GM12878 (cell line): Measurements from ENCODE around the gene C15orf62. TPM values are rescaled to one million over a fixed set of nuclear protein-coding genes. Genes with fewer than 3 reads are reported as not detected.

Experiments used
- ATAC-seq: fragments of 200-7000 bp; cut with Tn5 transposase; 3 replicates; pipeline ENCODE4 v1.9.1; 2020; ENCODE audit warnings: mild to moderate bottlenecking, moderate library complexity
- BruUV-seq: library from RNA; stranded (reverse); fragments of 400-500 nt; replicated peaks from 2 replicates; lab custom pipeline; 2021; lab: Mats Ljungman, UMichigan
- CTCF ChIA-PET: fragments of 300-600 bp; sonication (Branson Sonifier 250); formaldehyde crosslinking; extraction: SDS; loops from one replicate; lab custom pipeline; 2021; ENCODE audit warnings: inconsistent platforms; lab: Yijun Ruan, JAX
- POLR2A ChIA-PET: fragments of 350-600 bp; formaldehyde crosslinking; extraction: SDS; loops from one replicate; lab custom pipeline; 2021; ENCODE audit warnings: inconsistent platforms; lab: Charles Lee
- RAD21 ChIA-PET: fragments of 300-600 bp; sonication (Branson Sonifier 250); formaldehyde crosslinking; loops from one replicate; lab custom pipeline; 2023; ENCODE audit warnings: antibody characterized with exemption; ENCODE audit not compliant: unreplicated experiment; lab: Charles Lee
- SMC1A ChIA-PET: fragments of 300-600 bp; sonication (Branson Sonifier 250); formaldehyde crosslinking; loops from one replicate; lab custom pipeline; 2023; ENCODE audit not compliant: unreplicated experiment, uncharacterized antibody; lab: Charles Lee
- DNase-seq: peaks from one replicate; pipeline ENCODE4 v3.0.0-alpha.2; 2011; ENCODE audit warnings: low read depth, low spot score
- FAIRE-seq: peaks from 3 replicates; lab custom pipeline; 2011; peaks lifted over from hg19 to GRCh38; lab: Jason Lieb, UNC
- H2AFZ ChIP-seq: 2 replicates; pipeline ENCODE4 v1.6.0; 2011; ENCODE audit warnings: low read depth, low read length, control low read depth; ENCODE audit not compliant: control insufficient read depth
- H3K27ac ChIP-seq: 2 replicates; pipeline ENCODE4 v1.5.1; 2011; ENCODE audit warnings: control low read depth; ENCODE audit not compliant: control insufficient read depth, insufficient read depth
- H3K27me3 ChIP-seq, 2 experiments: replicated peaks in 1 of 2; 2 replicates each; pipeline versions ENCODE4 v1.6.0 to v1.6.1; 2011; ENCODE audit warnings: low read length in 1 of 2; ENCODE audit not compliant: control insufficient read depth in 2 of 2, insufficient read depth in 2 of 2
- H3K36me3 ChIP-seq, 2 experiments: 2 replicates each; pipeline ENCODE4 v1.5.1; 2011; ENCODE audit warnings: low read length in 1 of 2; ENCODE audit not compliant: control insufficient read depth in 2 of 2, insufficient read depth in 2 of 2
- H3K4me1 ChIP-seq: 2 replicates; pipeline ENCODE4 v1.6.1; 2011; ENCODE audit warnings: mild to moderate bottlenecking, low read length, moderate library complexity, mixed read lengths; ENCODE audit not compliant: control insufficient read depth, insufficient read depth
- H3K4me2 ChIP-seq: 2 replicates; pipeline ENCODE4 v1.6.0; 2011; ENCODE audit warnings: control low read depth; ENCODE audit not compliant: control insufficient read depth, insufficient read depth
- H3K4me3 ChIP-seq: fragments of 200-600 bp; sonication (generic); 2 replicates; pipeline ENCODE4 v1.5.1; 2016
- H3K79me2 ChIP-seq: 2 replicates; pipeline ENCODE4 v1.6.0; 2011; ENCODE audit warnings: low read length; ENCODE audit not compliant: control insufficient read depth, insufficient read depth
- H3K9ac ChIP-seq: 2 replicates; pipeline ENCODE4 v1.8.0; 2011; ENCODE audit warnings: low read length, control low read depth, mixed read lengths; ENCODE audit not compliant: control insufficient read depth, insufficient read depth
- H3K9me3 ChIP-seq: replicated peaks from 3 replicates; pipeline ENCODE4 v1.5.1; 2011; ENCODE audit warnings: mild to moderate bottlenecking, low read length; ENCODE audit not compliant: control insufficient read depth, insufficient read depth
- H4K20me1 ChIP-seq: 2 replicates; pipeline ENCODE4 v1.6.0; 2011; ENCODE audit not compliant: control insufficient read depth, insufficient read depth
- CREB1 ChIP-seq: IDR thresholded peaks from 2 replicates; pipeline ENCODE4 v1.6.1; 2012; ENCODE audit warnings: low read depth, mild to moderate bottlenecking, inconsistent platforms
- EED ChIP-seq: sonication (generic); IDR thresholded peaks from 2 replicates; pipeline ENCODE4 v1.6.1; 2016; ENCODE audit warnings: antibody characterized with exemption, low read depth
- JUND ChIP-seq: IDR thresholded peaks from 2 replicates; pipeline ENCODE4 v1.6.1; 2012; ENCODE audit warnings: low read depth, mild to moderate bottlenecking, low read length, improper control_type of control experiment, moderate library complexity
- KAT2A ChIP-seq: conservative IDR thresholded peaks from 2 replicates; pipeline ENCODE4 v1.6.1; 2011; ENCODE audit warnings: low read depth, low read length; ENCODE audit not compliant: control insufficient read depth
- KDM1A ChIP-seq: fragments of 200-600 bp; sonication (generic); IDR thresholded peaks from 2 replicates; pipeline ENCODE4 v1.6.1; 2016; ENCODE audit warnings: borderline replicate concordance
- NR2F1 ChIP-seq: fragments of 450-650 bp; conservative IDR thresholded peaks from 2 replicates; pipeline ENCODE4 v1.6.1; 2017; ENCODE audit warnings: mild to moderate bottlenecking
- PAX8 ChIP-seq: fragments of 450-650 bp; IDR thresholded peaks from 2 replicates; pipeline ENCODE4 v1.6.1; 2017; ENCODE audit warnings: mild to moderate bottlenecking, moderate library complexity
- POU2F2 ChIP-seq: IDR thresholded peaks from 3 replicates; pipeline ENCODE4 v1.6.1; 2011; ENCODE audit warnings: low read depth, mild to moderate bottlenecking, low read length, borderline replicate concordance
- RBBP5 ChIP-seq: fragments of 200-600 bp; sonication (generic); conservative IDR thresholded peaks from 2 replicates; pipeline ENCODE4 v1.6.1; 2016
- ZNF384 ChIP-seq: IDR thresholded peaks from 2 replicates; pipeline ENCODE4 v1.6.1; 2012; ENCODE audit warnings: low read depth, mild to moderate bottlenecking, low read length, improper control_type of control experiment, borderline replicate concordance
- WGBS: methylation state at CpG from one replicate; pipeline ENCODE4 v1.1.6; 2016; ENCODE audit warnings: low lambda C conversion rate; ENCODE audit not compliant: insufficient replicate concordance, insufficient coverage; ENCODE audit errors: missing lambda C conversion rate; 5-methylcytosine and 5-hydroxymethylcytosine counted together
- in situ Hi-C: fragments of 300-500 bp; cut with MboI; formaldehyde crosslinking; loops from 9 replicates; pipeline ENCODE4 v1.14.3; 2018; ENCODE audit warnings: mixed read lengths
- intact Hi-C: fragments of 100-400 bp; cut with micrococcal nuclease; formaldehyde crosslinking; loops from one replicate; pipeline ENCODE4 v1.14.2; 2022; ENCODE audit not compliant: unreplicated experiment
- polyA plus RNA-seq, 11 experiments: library from polyadenylated mRNA; depleted of rRNA in 4 of 11; unstranded in 6 of 11; stranded (reverse) in 5 of 11; fragments of >200 nt; fragmentation: Nextera tagmentation in 4 of 11; fragmentation: Illumina TruSeq in 1 of 11; extraction: Ambion mirVana in 4 of 11; extraction: Trizol in 1 of 11; gene quantifications; 1 replicate in 1 of 11; 2 replicates in 10 of 11; pipeline versions ENCODE4 v1.2.1 to v1.2.3, GENCODE V29; 2011 to 2016; ENCODE audit warnings: inconsistent platforms in 2 of 11, missing spikeins in 2 of 11, low read depth in 1 of 11
- total RNA-seq, 4 experiments: library from RNA; depleted of rRNA in 3 of 4; stranded (reverse); fragments of >200 nt in 3 of 4; fragmentation: Illumina TruSeq in 1 of 4; extraction: Trizol in 1 of 4; gene quantifications; 2 replicates each; pipeline versions ENCODE4 v1.2.1 to v1.2.3, GENCODE V29; 2013 to 2021
- TF ChIP-seq, protein P1 (sequence below): fragments of 450-650 bp; IDR thresholded peaks from 2 replicates; pipeline ENCODE4 v1.6.1; 2017; ENCODE audit warnings: mild to moderate bottlenecking, moderate library complexity
- TF ChIP-seq, protein P2 (sequence below): fragments of 450-650 bp; IDR thresholded peaks from 2 replicates; pipeline ENCODE4 v1.6.1; 2017; ENCODE audit warnings: low read depth, mild to moderate bottlenecking, moderate library complexity
- TF ChIP-seq, protein P3 (sequence below): fragments of 450-650 bp; IDR thresholded peaks from 2 replicates; pipeline ENCODE4 v1.6.1; 2017; ENCODE audit warnings: borderline replicate concordance
- TF ChIP-seq, protein P4 (sequence below): fragments of 450-650 bp; IDR thresholded peaks from 2 replicates; pipeline ENCODE4 v1.6.1; 2018; ENCODE audit warnings: mild to moderate bottlenecking, low read depth, moderate library complexity; ENCODE audit not compliant: partially characterized antibody

Gene C15orf62
- total and polyA plus RNA-seq, 10 of the 15 experiments (the other 5 are each of a cell fraction or from before 2014, with no cell fraction given) = 0.06 to 0.68 (median 0.40) TPM; not detected in 1

DNA sequence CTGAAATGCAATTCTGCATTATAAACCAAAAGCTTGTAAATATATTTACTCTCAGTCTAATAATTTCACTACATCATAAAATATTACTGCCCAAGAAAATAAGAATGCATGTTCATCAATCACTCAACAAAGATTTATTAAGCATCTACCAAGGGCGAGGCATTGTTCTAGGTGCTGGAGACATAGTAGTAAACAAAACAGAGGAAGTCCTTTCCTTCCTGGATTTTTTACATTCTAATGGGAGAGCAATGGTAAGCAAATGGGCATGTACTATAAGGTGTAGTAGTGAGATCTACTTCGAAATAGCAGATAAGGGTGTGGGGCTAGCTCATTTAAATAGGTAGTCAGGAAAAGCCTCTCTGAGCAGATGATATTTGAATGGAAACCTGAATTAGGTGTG, 26.3 kb downstream of the C15orf62 start:
- ATAC-seq (no peak), FAIRE-seq (no peak)
- in situ Hi-C loops = no loop called here
- POLR2A ChIA-PET = no interaction called here
- Histone ChIP-seq H4K20me1 (no peaks in the 10 kb centered on the region), H3K79me2 (no peaks in the 10 kb centered on the region; the same call in 1 of the 2 replicates), H3K9ac (no peak overlapping the region), H3K27ac (no peak overlapping the region), H3K4me3 (no peak overlapping the region), H3K27me3 (no peaks in the 10 kb centered on the region), H3K9me3 (no peaks in the 10 kb centered on the region), H2AFZ (no peak overlapping the region)
- RAD21 ChIA-PET = interaction anchor here (0.7 to 1.8 kb wide), 2 partner anchors 10 to 62 kb away, joined by 3 to 4 read pairs; no protein-coding TSS in a partner anchor
- intact Hi-C loops = no loop called here
- CTCF ChIA-PET = no interaction called here
- SMC1A ChIA-PET = interaction anchor here (1.3 kb wide), 1 partner anchor 8 kb away, joined by 4 read pairs; no protein-coding TSS in a partner anchor
- TF ChIP-seq JUND = no peak
- no peak for TF ChIP-seq KDM1A
- TF ChIP-seq, protein P1, sequence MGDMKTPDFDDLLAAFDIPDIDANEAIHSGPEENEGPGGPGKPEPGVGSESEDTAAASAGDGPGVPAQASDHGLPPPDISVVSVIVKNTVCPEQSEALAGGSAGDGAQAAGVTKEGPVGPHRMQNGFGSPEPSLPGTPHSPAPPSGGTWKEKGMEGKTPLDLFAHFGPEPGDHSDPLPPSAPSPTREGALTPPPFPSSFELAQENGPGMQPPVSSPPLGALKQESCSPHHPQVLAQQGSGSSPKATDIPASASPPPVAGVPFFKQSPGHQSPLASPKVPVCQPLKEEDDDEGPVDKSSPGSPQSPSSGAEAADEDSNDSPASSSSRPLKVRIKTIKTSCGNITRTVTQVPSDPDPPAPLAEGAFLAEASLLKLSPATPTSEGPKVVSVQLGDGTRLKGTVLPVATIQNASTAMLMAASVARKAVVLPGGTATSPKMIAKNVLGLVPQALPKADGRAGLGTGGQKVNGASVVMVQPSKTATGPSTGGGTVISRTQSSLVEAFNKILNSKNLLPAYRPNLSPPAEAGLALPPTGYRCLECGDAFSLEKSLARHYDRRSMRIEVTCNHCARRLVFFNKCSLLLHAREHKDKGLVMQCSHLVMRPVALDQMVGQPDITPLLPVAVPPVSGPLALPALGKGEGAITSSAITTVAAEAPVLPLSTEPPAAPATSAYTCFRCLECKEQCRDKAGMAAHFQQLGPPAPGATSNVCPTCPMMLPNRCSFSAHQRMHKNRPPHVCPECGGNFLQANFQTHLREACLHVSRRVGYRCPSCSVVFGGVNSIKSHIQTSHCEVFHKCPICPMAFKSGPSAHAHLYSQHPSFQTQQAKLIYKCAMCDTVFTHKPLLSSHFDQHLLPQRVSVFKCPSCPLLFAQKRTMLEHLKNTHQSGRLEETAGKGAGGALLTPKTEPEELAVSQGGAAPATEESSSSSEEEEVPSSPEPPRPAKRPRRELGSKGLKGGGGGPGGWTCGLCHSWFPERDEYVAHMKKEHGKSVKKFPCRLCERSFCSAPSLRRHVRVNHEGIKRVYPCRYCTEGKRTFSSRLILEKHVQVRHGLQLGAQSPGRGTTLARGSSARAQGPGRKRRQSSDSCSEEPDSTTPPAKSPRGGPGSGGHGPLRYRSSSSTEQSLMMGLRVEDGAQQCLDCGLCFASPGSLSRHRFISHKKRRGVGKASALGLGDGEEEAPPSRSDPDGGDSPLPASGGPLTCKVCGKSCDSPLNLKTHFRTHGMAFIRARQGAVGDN = no peak
- no peak for TF ChIP-seq PAX8
- TF ChIP-seq CREB1 = no peak
- no peak for TF ChIP-seq POU2F2
- no peak for TF ChIP-seq EED
- no peak for TF ChIP-seq ZNF384
- TF ChIP-seq RBBP5 = no peak
- TF ChIP-seq, protein P2, sequence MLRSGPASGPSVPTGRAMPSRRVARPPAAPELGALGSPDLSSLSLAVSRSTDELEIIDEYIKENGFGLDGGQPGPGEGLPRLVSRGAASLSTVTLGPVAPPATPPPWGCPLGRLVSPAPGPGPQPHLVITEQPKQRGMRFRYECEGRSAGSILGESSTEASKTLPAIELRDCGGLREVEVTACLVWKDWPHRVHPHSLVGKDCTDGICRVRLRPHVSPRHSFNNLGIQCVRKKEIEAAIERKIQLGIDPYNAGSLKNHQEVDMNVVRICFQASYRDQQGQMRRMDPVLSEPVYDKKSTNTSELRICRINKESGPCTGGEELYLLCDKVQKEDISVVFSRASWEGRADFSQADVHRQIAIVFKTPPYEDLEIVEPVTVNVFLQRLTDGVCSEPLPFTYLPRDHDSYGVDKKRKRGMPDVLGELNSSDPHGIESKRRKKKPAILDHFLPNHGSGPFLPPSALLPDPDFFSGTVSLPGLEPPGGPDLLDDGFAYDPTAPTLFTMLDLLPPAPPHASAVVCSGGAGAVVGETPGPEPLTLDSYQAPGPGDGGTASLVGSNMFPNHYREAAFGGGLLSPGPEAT = no peak
- TF ChIP-seq KAT2A = no peak
- TF ChIP-seq, protein P3, sequence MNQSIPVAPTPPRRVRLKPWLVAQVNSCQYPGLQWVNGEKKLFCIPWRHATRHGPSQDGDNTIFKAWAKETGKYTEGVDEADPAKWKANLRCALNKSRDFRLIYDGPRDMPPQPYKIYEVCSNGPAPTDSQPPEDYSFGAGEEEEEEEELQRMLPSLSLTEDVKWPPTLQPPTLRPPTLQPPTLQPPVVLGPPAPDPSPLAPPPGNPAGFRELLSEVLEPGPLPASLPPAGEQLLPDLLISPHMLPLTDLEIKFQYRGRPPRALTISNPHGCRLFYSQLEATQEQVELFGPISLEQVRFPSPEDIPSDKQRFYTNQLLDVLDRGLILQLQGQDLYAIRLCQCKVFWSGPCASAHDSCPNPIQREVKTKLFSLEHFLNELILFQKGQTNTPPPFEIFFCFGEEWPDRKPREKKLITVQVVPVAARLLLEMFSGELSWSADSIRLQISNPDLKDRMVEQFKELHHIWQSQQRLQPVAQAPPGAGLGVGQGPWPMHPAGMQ = no peak
- TF ChIP-seq, protein P4, sequence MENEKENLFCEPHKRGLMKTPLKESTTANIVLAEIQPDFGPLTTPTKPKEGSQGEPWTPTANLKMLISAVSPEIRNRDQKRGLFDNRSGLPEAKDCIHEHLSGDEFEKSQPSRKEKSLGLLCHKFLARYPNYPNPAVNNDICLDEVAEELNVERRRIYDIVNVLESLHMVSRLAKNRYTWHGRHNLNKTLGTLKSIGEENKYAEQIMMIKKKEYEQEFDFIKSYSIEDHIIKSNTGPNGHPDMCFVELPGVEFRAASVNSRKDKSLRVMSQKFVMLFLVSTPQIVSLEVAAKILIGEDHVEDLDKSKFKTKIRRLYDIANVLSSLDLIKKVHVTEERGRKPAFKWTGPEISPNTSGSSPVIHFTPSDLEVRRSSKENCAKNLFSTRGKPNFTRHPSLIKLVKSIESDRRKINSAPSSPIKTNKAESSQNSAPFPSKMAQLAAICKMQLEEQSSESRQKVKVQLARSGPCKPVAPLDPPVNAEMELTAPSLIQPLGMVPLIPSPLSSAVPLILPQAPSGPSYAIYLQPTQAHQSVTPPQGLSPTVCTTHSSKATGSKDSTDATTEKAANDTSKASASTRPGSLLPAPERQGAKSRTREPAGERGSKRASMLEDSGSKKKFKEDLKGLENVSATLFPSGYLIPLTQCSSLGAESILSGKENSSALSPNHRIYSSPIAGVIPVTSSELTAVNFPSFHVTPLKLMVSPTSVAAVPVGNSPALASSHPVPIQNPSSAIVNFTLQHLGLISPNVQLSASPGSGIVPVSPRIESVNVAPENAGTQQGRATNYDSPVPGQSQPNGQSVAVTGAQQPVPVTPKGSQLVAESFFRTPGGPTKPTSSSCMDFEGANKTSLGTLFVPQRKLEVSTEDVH = no peak
- no peak for TF ChIP-seq NR2F1
- TF ChIP-seq, all 136 proteins: peak for 0
- no peaks in the 10 kb centered on the region for H3K36me3 ChIP-seq
- 100% methylated on average over 2 of the region's 2 CpGs for WGBS
- H3K4me1 ChIP-seq = no peaks in the 10 kb centered on the region
- DNase-seq = no peak
- no peak overlapping the region for H3K4me2 ChIP-seq
- BruUV-seq = no TSS peak
